C1 segment of cervical spinal cord (tissue), 14 donors: ENCODE measurements around the gene SYT7.

Experiments
- DNase-seq, 14 donors: peaks; one replicate each; lab custom pipeline; 2025; lab: John Stamatoyannopoulos, UW

SYT7 gene

DNA sequence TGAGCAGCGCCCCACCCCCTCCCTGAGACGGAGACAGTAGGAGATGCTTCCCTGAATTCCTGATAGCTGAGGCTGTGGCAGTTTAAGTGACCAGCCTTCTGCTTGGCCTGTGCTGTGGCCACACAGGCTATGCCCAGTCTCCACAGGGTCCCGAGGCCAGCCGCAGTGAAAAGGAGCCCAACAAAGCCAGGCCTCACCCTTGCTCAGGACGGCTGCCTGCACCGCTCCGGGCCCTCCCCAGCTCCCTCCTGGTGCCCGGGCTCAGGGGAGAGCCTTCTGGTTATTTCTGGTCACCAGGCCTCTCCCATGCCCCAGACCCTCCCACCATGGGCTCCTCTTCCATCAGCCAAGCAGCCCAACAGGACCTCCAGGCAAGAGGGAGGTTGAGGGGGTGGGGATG, 43.5 kb downstream of the SYT7 start:
- no peak for DNase-seq

DNA sequence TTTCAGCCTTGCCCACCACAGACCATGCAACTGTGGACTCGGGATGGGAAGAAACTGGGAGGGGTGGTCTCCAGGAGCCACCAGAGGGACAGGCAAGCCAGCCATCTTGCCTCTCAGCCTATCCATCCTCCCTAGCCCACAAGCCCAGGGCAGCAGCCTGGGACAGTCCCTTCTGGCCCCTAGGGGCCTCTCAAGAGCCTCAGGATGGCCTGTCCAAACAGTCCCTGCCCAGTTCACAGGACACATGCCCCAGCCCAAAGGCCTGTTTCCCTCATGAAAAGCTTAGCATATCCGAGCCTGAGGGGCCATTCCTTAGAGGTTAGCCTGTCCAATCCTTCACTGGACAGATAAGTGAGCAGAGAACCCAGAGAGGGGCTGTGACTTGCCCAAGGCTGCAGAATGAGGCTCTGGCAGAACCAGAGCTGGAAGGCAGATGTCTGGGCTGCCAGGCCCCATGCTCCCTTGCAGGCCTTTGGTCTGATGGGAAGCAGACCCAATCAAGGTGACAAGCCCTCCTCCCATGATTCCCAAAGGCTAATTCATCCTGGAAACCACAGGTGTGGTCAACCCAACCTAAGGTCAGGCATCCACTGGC, 44.1 kb downstream of the SYT7 start:
- DNase-seq = no peak

DNA sequence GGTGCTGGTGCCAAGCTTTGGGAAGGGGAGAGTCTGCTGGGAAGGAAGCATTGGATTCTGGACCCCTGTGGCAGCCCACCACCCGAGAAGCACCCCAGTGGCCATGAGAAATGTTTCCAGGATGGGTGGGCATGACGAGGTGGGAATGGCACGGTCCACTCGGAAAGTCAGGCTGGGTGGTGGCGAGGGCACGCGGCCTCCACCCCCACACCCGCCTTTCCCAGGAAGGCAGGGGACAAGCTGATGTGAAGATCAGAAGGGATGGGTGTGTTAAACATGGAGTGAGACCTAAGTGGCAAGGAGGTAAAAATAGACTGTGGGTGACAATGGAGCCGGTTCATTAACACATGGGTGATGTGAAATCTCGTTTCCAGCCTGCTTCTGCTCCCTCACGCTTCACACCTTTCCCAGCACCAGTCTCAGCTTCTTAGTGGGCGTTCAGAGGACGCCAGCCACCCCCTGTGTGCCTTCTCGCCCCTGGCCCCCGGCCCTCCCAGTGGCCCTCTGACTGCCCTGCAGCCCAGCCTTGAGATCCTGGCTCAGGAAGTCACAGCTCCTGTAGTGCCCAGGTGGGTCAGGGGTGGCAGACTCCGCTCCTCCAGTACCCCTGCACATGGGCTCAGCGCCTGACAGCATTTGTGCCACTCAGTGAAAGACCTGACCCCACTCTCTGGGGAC, 44.7 kb downstream of the SYT7 start:
- no peak for DNase-seq

DNA sequence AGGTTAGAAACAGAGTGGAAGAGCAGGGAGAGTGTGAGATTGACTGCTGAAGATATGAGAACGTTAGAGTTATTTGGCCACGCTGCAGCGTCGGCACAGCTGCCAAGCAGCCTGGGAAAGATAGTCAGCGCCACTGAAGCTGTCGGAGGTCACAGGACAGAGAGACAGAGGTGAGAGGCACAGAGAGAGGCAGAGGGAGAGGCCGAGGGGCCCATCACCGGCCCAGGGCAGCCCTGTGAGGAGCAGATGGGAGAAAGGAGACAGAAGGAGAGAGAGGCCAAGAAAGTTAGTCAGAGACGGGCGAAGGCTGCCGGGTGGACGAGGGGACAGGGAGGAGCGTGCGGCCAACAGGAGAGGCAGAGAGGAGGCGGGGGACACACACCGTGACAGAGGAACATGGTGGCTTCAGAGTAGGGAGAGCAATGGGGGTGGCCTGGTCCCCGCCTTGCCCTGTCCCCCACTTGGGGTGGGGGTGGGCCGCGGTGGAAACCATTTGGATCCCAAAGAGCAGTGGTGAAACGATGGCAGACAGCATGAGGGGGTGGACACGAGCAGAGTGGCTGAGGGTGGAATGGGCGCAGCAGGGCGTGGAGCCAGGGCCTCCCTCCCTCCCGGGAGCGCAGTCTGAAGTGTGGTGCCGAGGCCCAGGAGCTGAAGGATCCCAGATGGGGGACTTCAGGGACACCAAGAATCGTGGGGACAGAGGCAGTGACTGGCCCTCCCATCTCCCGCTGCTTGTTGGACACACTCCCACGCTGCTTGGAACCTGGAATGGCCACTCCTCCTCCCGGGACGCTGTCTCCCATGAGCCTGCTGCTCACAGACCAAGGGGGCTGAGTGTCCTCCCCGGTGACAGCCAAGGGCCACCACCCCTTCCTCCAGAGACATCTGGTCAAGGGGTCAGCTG, 45.7 kb downstream of the SYT7 start:
- DNase-seq = no peak

DNA sequence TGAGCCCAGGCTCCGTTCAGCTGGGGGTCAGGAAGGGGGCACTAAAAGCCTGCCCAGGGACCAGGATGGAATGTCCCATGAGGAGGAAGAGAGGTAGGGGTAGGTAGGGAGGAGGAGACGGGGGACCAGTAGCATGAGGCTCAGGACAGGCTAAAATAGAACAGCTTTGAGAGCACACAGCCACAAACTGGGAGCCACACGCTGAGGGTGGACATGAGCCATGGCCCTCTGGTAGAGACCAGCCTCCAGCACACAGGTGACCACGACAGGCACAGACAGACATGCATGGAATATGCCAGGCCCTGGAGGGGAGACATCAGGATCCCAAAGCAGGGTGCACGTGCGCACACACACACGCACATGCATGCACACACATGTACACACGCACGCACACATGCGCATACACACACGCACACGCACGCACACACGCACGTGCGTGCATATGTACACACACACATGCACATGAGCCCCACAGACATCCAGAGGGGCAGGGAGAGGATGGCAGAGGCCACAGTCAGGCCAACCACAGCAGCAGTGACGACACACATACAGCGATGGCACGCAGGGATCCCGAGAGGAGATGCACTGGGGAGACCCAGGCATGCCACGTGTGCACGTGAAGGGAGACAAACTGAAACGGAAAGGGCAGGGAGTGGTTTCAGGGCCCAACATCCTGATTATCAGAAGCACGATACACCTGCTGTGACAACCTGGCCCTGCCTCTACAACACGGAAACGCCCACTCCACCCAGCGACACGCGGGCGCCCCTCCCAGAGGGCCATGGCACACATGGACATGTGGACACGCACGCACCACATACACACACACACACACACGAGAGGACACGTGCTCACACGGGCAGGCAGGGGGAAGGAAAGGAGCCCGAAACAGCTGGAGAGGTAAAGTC, 46.6 kb downstream of the SYT7 start:
- peak in 1 of 14 donors; percentile 24 for DNase-seq

DNA sequence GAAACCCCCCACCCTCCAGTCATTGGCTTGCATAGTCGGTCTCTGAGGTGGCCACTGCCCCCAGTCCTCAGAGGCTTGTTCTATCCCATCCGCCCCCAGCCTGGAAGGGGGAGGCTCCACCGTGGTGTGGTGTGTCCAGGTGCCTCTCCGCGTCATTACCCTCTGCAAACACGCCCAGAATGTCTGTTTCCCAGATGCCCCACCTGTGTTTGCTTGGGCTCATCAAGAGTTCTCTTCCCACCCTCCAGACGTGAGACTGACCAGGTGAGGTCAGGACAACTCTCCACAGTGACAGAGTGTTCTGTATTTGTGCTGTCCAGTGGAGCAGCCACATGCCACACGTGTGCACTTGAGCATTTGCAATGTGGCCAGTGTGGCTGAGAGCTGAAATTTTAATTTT, 47.5 kb downstream of the SYT7 start:
- DNase-seq = peak in 1 of 14 donors; percentile 24

DNA sequence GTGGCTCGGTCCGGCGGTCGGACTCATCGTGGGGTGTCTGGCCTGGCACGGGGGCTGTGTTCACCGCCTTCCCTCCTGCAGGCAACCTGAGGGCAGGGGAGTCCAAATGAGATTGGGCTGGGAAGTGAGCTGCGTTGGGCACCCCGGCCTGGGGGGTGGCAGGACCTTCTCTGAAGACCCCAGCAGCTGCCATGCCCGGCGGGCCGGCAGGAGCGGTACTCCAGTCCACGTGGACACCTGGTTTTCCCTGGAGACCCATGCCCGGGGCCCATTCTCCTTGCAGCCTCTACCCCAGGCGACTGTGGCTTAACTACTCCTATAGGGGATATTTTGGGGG, 47.9 kb downstream of the SYT7 start:
- DNase-seq = no peak

DNA sequence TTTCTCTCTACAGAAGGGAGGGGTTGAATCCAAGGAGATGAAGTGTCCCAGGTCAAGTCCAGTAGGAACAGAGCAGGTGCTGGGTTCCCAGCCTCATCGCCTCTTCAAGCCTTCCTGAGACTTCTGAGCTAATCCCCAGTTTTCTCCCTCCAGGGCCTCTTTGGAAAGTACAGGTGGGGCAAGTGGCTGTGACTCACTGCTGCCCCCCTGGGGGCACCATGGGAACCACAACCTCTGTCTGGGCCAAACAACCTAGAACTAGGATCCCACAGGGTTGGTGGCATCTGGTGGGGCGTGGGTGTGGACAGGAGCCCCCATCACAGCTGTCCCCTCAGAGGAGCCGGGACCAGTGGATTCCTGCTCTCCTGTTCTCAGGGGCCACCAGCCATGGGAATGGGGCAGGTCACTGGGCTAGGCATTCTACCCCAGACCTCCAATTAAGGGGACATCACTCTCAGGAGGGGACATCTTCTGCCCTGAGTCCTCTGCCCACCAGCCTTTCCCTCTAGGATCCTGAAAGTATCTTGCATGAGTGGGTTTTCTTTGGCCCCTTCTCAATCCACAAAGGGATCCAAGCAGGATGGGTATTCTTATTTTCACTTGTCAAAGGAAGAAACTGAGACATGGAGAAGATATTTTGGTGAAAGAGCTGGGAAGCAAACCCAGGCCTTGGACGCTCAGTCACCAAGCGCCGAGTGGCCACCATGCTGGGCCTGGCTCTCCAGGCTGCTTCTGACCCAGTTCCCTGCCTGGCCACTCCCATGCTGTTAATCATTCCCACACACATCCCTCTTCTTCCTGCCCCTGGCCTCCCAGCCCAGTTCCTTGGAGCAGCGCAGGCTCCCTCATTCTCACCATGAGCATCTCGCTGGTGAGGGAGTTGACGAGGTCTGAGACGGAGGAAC, 48.5 kb downstream of the SYT7 start:
- DNase-seq = no peak

DNA sequence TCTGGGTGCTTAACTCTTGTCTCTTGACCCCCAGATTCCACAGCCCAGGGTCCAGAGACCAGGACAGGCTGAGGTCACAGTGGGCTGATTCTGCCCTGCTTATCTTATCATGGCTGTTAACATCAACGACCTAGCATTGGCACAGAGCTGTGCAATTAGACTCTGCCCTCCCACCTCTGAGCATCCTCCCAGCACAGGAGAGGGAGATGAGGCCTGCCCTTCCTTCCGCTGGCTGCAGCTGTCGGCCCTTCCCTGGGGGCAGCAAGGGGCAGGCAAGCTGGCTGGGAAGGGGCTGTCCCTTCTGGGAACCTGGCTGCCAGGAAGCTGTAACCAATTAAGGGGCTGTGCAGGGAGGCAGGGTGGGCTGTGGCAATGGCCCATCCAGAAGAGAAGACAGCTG, 49.8 kb downstream of the SYT7 start:
- DNase-seq = no peak

DNA sequence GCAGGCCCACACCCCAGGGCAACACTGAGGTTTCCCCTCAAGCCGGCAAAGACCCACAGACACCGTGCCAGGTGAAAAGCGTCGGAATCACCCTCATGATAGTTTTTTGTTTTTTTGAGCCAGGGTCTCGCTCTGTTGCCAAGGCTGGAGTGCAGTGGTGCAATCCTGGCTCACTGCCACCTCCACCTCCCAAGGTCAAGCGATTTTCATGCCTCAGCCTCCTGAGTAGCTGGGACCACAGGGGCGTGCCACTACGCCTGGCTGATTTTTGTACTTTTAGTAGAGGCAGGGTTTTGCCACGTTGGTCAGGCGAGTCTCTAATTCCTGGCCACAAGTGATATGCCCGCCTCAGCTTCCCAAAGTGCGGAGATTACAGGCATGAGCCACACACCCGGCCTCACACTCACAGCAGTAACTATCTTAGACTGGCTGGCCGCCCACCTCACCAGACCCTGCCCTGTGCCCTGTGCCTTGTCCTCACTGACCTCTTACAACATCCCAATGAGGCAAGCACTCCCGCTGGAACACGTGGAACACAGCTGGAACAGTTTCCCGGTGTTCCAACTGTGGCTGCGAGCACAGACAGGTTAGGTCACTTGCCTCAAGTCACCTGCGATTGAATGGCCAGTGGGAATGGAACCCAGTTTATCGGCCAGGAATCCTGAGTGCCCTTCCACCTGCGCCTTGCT, 51.2 kb downstream of the SYT7 start:
- DNase-seq = no peak

DNA sequence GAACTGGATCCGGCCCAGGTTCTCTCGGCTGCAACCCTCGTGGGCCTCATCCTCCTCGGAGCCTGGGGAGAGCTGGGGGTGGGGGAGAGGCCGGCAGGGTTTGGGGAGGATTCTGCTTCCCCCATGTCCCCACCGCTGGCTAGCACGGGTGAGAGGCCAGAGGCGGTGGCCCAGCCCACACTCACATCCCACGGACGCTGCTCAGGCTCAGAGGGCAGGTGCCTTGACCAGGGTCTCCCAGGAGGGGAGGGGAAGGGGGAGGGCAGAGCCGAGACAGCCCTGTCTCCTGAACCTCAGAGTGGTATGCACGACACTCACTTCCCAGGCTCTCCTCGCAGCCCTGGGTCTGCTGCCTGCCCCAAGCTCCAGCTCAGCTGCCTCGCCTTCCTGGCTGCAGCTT, 52.8 kb downstream of the SYT7 start:
- DNase-seq = no peak

DNA sequence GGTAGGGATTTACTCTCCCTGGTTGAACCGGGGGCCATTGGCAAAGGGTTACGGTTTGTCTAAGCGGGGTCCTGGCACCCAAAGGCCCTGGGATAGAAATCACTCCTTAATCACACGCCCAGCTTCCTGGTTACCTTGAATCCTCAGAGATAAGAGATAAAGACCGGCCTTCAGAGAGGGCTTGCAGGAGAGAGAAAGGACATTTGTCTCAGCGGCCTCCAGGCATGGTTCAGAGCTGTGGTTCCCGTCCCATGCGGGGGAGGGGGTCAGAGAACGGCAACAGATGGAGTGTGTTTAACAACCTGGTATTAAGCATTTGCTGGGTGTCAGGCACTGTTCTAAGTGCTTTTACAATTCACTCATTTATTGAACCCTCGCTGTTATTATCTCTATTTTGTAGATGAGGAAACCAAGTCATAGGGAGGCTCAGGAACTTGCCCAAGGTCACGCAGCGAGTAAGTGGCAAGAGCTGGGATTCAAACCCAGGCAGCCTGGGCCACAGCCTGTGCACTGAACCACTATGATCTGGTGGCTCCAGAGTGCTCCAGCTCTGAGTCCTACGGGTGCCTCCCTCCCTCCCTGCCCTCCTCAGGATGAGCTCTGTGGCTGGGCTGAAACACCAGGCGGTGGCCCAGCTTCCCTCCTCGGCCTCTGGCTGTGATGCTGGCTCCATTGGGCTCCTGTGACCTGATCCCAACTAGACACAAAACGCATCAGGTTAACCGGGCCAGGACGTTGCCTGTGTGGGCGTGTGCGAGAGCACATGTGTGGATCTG, 53.7 kb downstream of the SYT7 start:
- DNase-seq = no peak

DNA sequence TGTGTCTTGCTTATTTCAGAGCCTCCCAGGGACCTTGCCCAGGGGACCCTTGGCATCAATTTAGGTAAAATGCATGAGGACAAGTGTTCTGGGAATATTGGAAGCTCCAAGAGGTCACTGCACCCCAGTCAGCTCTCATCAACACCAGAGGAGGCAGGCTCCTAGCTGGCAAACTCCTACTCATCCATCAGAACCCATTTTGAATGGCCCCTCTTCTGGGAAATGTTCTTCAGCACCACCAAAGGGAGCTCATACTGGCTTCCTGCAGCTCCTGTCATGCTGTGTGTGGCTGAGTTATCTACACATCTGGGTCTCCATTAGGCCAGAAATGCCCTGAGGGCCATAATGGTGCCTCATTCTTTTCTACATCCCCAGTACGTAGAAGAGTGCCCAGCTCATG, 54.6 kb downstream of the SYT7 start:
- no peak for DNase-seq

DNA sequence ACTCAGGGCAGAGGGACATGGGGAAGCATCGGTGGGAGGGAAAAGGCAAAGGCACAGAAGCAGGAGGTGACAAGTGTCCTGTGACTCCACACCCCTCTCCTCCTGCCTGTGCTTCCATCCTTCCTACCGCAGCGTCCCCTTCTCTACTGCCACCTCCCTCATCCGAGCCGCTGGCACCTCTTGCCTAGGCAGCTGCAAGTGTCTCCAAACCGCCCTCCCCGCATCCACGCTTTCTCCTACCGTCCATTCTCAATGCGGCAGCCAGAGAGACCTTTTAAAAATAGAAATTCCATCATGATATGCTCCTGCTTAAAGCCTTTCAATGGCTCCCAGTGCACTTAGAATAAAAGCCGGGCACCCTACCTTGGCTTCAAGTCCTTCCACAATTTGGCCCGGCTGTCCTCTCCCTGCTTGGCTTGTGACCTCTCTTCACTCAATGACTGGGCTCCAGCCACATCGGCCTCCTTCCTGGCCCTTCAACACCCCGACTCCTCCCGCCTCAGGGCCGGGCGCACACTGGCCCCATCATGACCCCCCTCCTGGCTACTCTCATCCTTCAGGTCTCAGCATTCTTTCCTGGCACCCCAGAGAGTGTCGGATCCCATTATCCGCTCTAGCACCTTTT, 55.8 kb downstream of the SYT7 start:
- DNase-seq = no peak

DNA sequence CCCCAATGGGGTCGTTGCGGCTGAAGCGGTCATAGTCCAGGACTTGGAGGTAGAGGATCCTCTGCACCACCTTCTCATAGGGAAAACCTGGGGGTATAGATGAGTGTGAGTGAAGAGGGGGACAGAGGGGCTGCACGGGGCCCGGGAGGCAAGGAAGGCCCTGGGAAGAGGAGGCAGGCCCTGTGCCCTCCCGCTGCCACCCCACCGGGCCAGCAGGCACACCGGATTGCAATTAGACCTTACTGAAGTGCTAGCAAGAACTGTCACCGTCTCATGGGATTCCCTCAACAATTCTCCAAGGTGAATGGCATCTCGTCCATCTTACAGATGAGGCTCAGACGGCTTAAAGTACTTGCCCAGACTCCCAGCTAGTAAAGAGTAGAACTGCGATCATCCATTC, 56.4 kb downstream of the SYT7 start:
- DNase-seq = no peak

DNA sequence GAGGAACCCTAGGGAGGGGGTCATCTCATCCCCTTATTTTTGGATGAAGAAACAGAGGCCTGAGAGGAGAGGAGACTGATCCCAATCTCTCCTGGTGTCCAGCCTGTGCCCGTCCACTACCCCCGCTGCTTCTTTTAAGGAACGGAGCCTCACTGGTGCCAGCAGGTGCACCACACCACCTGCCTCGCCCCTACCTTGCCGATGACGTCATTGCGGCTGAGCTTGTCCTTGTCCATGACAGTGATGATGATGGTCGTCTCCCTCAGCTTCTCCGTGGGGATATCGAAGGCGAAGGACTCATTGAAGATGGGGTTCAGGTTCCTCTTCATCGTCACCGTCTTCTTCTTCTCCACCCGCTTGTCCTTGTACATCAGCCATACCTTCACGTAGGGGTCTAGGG, 58.0 kb downstream of the SYT7 start:
- no peak for DNase-seq

DNA sequence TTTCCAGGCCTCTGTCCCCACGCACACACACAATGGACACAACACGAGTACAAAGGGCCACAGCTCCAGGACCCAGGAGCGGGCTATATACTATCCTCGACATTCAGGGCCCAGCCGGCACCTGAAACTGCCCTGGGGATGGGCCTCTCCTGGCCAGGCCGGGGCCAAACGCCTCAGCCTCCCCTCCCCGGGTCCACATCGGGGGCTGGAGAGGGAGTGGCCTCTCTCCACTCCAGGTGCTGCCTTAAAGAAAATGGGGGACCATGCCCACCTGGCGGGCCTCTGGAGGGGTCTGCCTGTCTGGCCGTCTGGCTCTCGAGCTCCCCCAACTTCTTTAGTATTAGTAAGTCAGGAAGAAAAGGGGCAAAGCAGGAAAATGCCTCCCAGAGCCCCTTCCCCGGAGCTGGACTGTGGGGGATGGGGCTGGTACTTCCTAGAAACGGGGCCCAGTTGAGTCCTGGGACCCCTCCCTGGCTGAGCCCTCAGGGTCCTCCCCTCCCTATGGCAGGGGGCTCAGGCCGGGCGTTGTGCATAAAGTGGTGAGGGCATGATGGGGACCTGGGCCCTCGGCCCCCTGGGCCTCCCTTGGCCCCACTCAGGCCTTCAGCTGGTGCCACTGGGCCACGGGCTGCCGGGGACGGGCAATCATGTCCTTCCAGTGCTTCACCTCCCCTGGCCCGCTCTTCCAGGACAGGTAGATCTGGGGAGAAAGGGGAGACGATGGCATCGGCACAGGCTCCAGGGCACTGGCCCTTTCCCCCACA, 62.7 kb downstream of the SYT7 start:
- no peak for DNase-seq
